Aorta (tissue), 5 donors: ENCODE data around the gene CCDC6. TPM values are rescaled to one million over a fixed set of nuclear protein-coding genes. Genes with fewer than 3 reads are reported as not detected.
"Not testable (repeated sequence)": the region's sequence is repeated elsewhere in the genome, so short reads cannot be mapped to it uniquely, and the experiment has no call there.

Source experiments
- ATAC-seq: fragments of 200-7000 bp; cut with Tn5 transposase; one replicate; pipeline ENCODE4 v1.9.1; 2022; ENCODE audit warnings: moderate library complexity; ENCODE audit not compliant: low FRiP score
- DNase-seq, 2 donors: peaks; one replicate each; pipeline ENCODE4 v3.0.0-alpha.2; 2020
- H3K27ac ChIP-seq, 2 donors: one replicate each; pipeline ENCODE4 v1.5.1; 2013; ENCODE audit warnings: low read length in 2 of 2, mild to moderate bottlenecking in 2 of 2, moderate library complexity in 2 of 2, control low read depth in 1 of 2, inconsistent platforms in 1 of 2, low read depth in 1 of 2
- H3K27me3 ChIP-seq, 2 donors: one replicate each; pipeline ENCODE4 v1.6.1; 2013; ENCODE audit warnings: control low read depth in 1 of 2, low read length in 1 of 2, mild to moderate bottlenecking in 1 of 2, moderate library complexity in 1 of 2; ENCODE audit not compliant: insufficient read depth in 2 of 2, control insufficient read depth in 1 of 2
- H3K36me3 ChIP-seq, 2 donors: one replicate each; pipeline ENCODE4 v1.6.1; 2013; ENCODE audit warnings: control low read depth in 1 of 2, low read length in 1 of 2, mild to moderate bottlenecking in 1 of 2; ENCODE audit not compliant: insufficient read depth in 2 of 2, control insufficient read depth in 1 of 2
- H3K4me1 ChIP-seq, 2 donors: one replicate each; pipeline ENCODE4 v1.6.1; 2013; ENCODE audit warnings: low read length in 2 of 2, control low read depth in 1 of 2, mild to moderate bottlenecking in 1 of 2, moderate library complexity in 1 of 2; ENCODE audit not compliant: insufficient read depth in 2 of 2, control insufficient read depth in 1 of 2
- H3K4me3 ChIP-seq, 2 donors: one replicate each; pipeline ENCODE4 v1.5.1; 2013; ENCODE audit warnings: low read length in 2 of 2, control low read depth in 1 of 2, mild to moderate bottlenecking in 1 of 2
- H3K9me3 ChIP-seq: one replicate; pipeline ENCODE4 v1.6.1; 2013; ENCODE audit warnings: mild to moderate bottlenecking, low read length; ENCODE audit not compliant: control insufficient read depth
- WGBS, 2 donors: extraction: QIAGEN DNeasy Blood & Tissue Kit; methylation state at CpG; one replicate each; pipeline ENCODE4 v1.1.7; 2013; 5-methylcytosine and 5-hydroxymethylcytosine counted together
- intact Hi-C, 2 donors: fragments of 100-400 bp; cut with DNase I; formaldehyde crosslinking; loops; one replicate each; pipeline versions ENCODE4 v1.14.2 to v1.15.0; 2022
- polyA plus RNA-seq, 2 donors: library from polyadenylated mRNA; stranded (reverse); fragments of 200-250 nt; gene quantifications; one replicate each; pipeline ENCODE4 v1.2.3, GENCODE V29; 2013
- total RNA-seq, 2 donors: library from RNA; stranded (reverse); fragmentation: NEBNext Ultra II Directional; extraction: Animal tissue kit (Norgen Biotek cat#: 25700); gene quantifications; one replicate each; pipeline ENCODE4 v1.2.1, GENCODE V29; 2021
- donor health status: healthy with polysubstance abuse.
- donor health status: Bipolar disorder and iron deficiency.
- donor health status: DM: no; HTN: no; CAD: no.
- donor health status: DM: no; HTN: no; CAD: no.
- donor health status: DM: yes; HTN: yes; CAD: no.

Gene CCDC6
- total and polyA plus RNA-seq, 4 donors = 21.8 to 90.0 (median 51.7) TPM

DNA sequence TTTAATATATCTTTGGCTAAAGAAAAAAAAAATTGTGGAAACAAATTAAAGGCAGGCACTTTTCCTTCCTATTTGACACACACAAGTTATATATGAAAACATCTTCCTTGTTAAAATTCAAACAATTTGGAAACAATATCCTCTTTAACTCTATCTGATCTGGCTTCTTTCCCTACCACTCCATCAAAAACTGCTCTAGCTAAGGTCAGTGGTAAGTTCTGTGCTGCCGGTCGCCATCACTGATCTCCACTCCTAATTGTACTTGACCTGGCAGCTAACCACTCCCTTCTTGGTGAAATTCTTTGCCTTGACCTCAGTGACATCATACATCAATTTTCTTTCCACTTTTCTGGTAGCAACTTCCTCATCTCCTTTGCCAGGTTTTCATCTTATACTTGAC is 105.2 kb downstream of the CCDC6 start:
- Histone ChIP-seq H3K27me3 (no peaks in the 10 kb centered on the region), H3K4me1 (no peaks in the 10 kb centered on the region), H3K4me3 (no peak overlapping the region), H3K27ac (no peak overlapping the region), H3K9me3 (no peaks in the 10 kb centered on the region), H3K36me3 (peaks cover 4 to 16% of the 10 kb centered on the region in 2 donors)
- WGBS, 2 donors = 92 to 94% methylated on average over 2 of the region's 2 CpGs
- intact Hi-C loops = loop anchor here in 1 of 2 donors (10.0 kb wide), 1 partner anchor 176 kb away; no protein-coding TSS in a partner anchor
- DNase-seq = no peak
- no peak for ATAC-seq

DNA sequence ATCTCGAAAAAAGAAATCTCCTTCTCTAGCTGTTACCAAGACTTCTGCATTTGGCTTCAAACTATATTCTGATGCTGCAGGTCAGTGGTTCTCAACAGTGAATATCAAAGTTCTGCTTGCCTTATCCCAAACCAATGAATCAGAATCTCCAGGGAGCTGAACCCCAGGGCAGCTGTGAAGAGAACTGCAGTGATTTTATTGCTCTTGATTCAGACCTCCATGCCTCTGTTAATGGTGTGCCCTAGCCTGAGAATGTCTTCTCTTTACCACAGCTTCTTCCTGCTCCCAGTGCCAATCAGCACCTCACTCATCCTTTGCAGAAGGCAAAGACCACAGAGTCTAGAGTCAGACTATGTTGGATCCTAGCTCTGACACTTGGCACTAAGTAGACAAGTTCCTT is 106.9 kb downstream of the CCDC6 start:
- intact Hi-C loops = no loop called here
- 48 to 81% methylated on average over 1 of the region's 1 CpG for WGBS, 2 donors
- Histone ChIP-seq H3K4me1 (no peaks in the 10 kb centered on the region), H3K27me3 (no peaks in the 10 kb centered on the region), H3K36me3 (peaks cover 2 to 9% of the 10 kb centered on the region in 2 donors), H3K4me3 (no peak overlapping the region), H3K27ac (no peak overlapping the region), H3K9me3 (no peaks in the 10 kb centered on the region)
- DNase-seq (no peak), ATAC-seq (no peak)

DNA sequence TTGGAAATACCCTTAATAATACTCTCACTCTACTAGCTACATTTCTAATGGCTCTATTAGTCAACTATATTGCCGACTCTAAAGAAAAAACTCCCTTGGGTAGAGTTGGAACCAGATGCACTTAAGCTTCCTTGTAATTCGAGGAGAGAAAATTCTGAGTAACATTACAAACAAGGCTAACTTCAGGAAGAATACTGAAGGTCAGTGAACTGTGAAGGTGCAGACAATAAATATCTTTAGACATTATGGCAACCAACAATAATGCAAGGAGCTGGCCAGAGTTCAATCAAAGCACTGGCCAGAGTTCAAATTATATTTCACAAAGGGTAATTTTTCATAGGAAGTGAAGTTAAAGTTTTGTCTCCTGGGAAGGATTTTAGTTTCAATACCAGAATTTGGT is 112.4 kb downstream of the CCDC6 start:
- no peaks in the 10 kb centered on the region for H3K27me3 ChIP-seq
- WGBS, 2 donors = 5 to 10% methylated on average over 2 of the region's 2 CpGs
- no peaks in the 10 kb centered on the region for H3K9me3 ChIP-seq
- H3K36me3 ChIP-seq = peaks cover 5 to 7% of the 10 kb centered on the region in 2 donors
- intact Hi-C loops = no loop called here
- H3K27ac ChIP-seq = no peak overlapping the region
- no peak for ATAC-seq
- no peak for DNase-seq
- no peak overlapping the region for H3K4me3 ChIP-seq
- H3K4me1 ChIP-seq = no peaks in the 10 kb centered on the region

DNA sequence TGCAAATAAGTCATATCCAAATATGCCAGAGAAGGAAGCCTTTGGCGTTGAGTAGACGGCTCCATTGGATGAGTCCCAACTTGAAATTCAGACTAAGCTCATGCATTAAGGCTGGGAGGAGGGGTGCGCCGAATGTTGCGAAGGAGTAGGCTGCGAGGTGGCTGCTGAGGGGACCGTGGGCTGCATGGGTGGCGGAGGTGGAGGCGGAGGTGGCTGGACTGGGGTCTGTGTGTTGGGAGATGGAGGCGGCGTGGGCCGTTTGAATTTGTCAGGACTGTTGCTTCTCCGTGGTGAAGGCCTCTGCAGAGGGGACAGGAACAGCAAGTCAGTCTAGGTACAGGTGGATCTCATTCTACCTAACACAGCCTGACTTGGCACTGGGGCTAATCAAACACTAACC is 113.5 kb downstream of the CCDC6 start:
- Histone ChIP-seq H3K4me3 (no peak overlapping the region), H3K9me3 (no peaks in the 10 kb centered on the region), H3K27ac (no peak overlapping the region), H3K36me3 (peaks cover 5 to 7% of the 10 kb centered on the region in 2 donors), H3K27me3 (no peaks in the 10 kb centered on the region), H3K4me1 (no peaks in the 10 kb centered on the region)
- intact Hi-C loops = no loop called here
- no peak for DNase-seq
- WGBS, 2 donors = 82 to 86% methylated on average over 13 of the region's 13 CpGs
- no peak for ATAC-seq

DNA sequence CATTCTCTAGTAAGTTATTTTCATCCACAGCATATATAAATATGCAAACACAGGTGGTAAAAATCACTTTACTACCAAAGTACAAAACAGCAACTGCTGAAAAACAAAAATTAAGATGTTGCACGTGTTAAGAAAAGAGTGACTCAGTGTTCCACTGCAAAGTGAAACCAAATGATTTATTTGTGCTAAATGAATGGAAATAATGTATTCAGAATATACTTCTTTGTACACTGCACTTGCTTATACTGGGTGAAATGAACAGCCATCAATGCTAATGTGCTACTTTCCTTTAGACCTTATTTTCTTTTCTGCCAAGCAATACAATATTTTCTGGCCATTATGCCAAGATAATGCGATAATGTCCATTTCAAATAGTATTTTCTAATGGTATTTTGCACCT is 114.8 kb downstream of the CCDC6 start:
- intact Hi-C loops = no loop called here
- H3K36me3 ChIP-seq = peaks cover 5% of the 10 kb centered on the region in 2 donors

DNA sequence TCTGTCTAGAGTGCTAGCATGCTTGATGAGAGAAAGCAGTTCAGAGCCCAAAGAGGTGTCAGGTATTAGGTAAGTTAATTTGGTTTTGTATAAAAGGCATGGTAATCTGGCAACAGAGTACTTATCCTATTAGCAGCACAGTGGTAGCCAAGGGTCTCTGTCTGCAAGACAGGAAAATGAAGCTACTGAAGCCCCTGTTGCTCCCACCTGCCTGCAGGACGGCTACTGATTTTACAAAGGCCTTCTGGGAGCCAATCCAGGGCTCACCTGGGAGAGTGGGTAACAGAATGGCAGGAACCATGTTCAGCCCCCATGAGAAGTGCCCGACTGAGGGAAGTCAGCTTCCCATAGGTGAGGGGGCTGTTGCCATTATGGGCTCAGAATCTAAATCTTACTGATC is 116.3 kb downstream of the CCDC6 start:
- H3K27ac ChIP-seq, H3K36me3 ChIP-seq, H3K4me3 ChIP-seq, H3K27me3 ChIP-seq, ATAC-seq, H3K9me3 ChIP-seq, intact Hi-C loops, H3K4me1 ChIP-seq, DNase-seq: not testable (repeated sequence)
- 44 to 46% methylated on average over 2 of the region's 2 CpGs for WGBS, 2 donors

More for the DNA sequence above, 114.8 kb downstream of the CCDC6 start:
- no peaks in the 10 kb centered on the region for H3K9me3 ChIP-seq
- ATAC-seq (no peak), DNase-seq (no peak)
- no peaks in the 10 kb centered on the region for H3K4me1 ChIP-seq
- no peaks in the 10 kb centered on the region for H3K27me3 ChIP-seq
- WGBS, 2 donors = 55 to 60% methylated on average over 2 of the region's 2 CpGs
- H3K27ac ChIP-seq = no peak overlapping the region
- no peak overlapping the region for H3K4me3 ChIP-seq

DNA sequence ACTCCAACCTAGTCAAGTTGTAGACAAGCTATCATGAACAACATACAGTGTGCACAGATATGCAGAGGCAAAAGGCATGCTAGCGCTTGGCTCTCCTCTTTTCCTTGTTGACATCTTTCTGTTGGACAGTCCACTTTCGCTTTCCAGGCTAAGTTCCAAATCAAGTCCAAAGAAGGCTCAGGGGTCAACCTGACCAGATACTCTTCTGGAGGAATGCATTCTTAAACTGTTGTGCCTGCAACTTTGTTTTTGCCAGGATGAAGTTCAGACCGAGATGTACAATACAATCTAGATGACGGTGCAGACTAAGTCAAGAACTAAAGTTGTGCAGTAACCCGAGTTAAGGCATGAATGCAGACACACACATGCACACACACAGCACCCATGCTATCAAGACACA is 117.4 kb downstream of the CCDC6 start:
- H3K36me3 ChIP-seq, intact Hi-C loops, H3K4me1 ChIP-seq, ATAC-seq, H3K27ac ChIP-seq, H3K27me3 ChIP-seq, DNase-seq, H3K4me3 ChIP-seq, H3K9me3 ChIP-seq: not testable (repeated sequence)
- WGBS, 2 donors = 81 to 82% methylated on average over 5 of the region's 5 CpGs

DNA sequence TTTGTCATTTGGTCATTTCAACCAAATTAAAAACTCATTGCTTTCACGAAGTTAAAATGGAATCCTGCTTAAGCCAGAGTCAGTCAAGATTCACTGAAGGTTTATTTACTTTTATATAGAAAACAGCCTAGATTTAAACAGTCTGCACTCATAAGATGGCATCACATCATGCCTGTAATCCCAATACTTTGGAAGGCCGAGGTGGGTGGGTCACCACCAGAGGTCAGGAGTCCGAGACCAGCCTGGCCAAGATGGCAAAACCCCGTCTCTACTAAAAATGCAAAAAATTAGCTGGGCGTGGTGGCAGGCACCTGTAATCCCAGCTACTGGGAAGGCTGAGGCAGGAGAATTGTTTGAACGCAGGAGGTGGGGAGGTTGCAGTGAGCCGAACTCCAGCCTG is 119.3 kb downstream of the CCDC6 start:
- H3K27ac ChIP-seq, DNase-seq, H3K4me1 ChIP-seq, H3K9me3 ChIP-seq, H3K4me3 ChIP-seq, H3K36me3 ChIP-seq, H3K27me3 ChIP-seq, ATAC-seq, intact Hi-C loops: not testable (repeated sequence)
- 83 to 88% methylated on average over 7 of the region's 7 CpGs for WGBS, 2 donors

DNA sequence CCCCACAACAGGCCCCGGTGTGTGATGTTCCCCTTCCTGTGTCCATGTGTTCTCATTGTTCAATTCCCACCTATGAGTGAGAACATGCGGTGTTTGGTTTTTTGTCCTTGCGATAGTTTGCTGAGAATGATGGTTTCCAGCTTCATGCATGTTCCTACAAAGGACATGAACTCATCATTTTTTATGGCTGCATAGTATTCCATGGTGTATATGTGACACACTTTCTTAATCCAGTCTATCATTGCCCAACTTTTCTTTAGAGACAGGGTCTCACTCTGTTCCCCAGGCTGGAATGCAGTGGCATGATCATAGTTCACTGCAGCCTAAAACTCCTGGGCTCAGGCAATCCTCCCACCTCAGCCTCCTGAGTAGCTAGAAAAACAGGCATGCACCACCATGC is 120.9 kb downstream of the CCDC6 start:
- H3K4me1 ChIP-seq, H3K9me3 ChIP-seq, H3K27me3 ChIP-seq, H3K27ac ChIP-seq, H3K36me3 ChIP-seq, H3K4me3 ChIP-seq, ATAC-seq, intact Hi-C loops, DNase-seq: not testable (repeated sequence)
- WGBS, 2 donors = 100% methylated on average over 2 of the region's 3 CpGs
